ENCODE measurements around the gene CDC27.

DNA sequence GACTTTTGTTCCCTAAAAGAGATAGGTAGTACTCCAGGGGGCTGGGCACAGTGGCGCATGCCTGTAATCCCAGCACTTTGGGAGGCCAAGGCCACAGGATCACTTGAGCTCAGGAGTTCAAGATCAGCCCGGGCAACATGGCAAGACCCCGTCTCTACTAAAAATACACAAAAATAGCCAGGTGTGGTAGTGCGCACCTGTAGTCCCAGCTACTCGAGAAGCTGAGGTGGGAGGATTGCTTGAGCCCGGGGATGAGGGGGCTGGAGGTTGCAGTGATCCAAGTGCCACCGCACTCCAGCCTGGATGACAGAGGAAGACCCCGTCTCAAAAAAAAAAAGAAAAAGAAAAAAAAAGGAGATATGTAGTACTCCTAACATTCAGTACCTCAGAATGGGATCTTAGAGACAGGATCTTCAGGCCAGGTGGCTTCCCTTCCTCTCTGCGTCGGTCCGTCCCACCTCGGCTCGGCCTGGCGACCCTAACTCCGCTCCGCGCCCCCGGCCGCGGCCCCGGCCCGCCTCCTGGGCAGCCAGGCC is 89.6 kb downstream of the CDC27 start:
- TF ChIP-seq, protein P1, sequence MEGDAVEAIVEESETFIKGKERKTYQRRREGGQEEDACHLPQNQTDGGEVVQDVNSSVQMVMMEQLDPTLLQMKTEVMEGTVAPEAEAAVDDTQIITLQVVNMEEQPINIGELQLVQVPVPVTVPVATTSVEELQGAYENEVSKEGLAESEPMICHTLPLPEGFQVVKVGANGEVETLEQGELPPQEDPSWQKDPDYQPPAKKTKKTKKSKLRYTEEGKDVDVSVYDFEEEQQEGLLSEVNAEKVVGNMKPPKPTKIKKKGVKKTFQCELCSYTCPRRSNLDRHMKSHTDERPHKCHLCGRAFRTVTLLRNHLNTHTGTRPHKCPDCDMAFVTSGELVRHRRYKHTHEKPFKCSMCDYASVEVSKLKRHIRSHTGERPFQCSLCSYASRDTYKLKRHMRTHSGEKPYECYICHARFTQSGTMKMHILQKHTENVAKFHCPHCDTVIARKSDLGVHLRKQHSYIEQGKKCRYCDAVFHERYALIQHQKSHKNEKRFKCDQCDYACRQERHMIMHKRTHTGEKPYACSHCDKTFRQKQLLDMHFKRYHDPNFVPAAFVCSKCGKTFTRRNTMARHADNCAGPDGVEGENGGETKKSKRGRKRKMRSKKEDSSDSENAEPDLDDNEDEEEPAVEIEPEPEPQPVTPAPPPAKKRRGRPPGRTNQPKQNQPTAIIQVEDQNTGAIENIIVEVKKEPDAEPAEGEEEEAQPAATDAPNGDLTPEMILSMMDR (IDR thresholded peaks at IDR 0.05; ENCODE audit: insufficient read depth, low read length): no peak
- no peak for TF ChIP-seq POLR2AphosphoS5 (IDR thresholded peaks at IDR 0.05; ENCODE audit: low read depth)
- TF ChIP-seq, protein P2, sequence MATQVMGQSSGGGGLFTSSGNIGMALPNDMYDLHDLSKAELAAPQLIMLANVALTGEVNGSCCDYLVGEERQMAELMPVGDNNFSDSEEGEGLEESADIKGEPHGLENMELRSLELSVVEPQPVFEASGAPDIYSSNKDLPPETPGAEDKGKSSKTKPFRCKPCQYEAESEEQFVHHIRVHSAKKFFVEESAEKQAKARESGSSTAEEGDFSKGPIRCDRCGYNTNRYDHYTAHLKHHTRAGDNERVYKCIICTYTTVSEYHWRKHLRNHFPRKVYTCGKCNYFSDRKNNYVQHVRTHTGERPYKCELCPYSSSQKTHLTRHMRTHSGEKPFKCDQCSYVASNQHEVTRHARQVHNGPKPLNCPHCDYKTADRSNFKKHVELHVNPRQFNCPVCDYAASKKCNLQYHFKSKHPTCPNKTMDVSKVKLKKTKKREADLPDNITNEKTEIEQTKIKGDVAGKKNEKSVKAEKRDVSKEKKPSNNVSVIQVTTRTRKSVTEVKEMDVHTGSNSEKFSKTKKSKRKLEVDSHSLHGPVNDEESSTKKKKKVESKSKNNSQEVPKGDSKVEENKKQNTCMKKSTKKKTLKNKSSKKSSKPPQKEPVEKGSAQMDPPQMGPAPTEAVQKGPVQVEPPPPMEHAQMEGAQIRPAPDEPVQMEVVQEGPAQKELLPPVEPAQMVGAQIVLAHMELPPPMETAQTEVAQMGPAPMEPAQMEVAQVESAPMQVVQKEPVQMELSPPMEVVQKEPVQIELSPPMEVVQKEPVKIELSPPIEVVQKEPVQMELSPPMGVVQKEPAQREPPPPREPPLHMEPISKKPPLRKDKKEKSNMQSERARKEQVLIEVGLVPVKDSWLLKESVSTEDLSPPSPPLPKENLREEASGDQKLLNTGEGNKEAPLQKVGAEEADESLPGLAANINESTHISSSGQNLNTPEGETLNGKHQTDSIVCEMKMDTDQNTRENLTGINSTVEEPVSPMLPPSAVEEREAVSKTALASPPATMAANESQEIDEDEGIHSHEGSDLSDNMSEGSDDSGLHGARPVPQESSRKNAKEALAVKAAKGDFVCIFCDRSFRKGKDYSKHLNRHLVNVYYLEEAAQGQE (IDR thresholded peaks at IDR 0.05; ENCODE audit: insufficient replicate concordance, low read depth): no peak
